ENCODE results near the gene OLFML2B. TPM values are rescaled to one million over a fixed set of nuclear protein-coding genes. Genes with fewer than 3 reads are reported as not detected.
A peak's percentile ranks its signal among the peaks of the same experiment; 100 is the strongest.

Gene OLFML2B
- total RNA-seq, 1 experiment from 2014 or later: 0.20 TPM

DNA sequence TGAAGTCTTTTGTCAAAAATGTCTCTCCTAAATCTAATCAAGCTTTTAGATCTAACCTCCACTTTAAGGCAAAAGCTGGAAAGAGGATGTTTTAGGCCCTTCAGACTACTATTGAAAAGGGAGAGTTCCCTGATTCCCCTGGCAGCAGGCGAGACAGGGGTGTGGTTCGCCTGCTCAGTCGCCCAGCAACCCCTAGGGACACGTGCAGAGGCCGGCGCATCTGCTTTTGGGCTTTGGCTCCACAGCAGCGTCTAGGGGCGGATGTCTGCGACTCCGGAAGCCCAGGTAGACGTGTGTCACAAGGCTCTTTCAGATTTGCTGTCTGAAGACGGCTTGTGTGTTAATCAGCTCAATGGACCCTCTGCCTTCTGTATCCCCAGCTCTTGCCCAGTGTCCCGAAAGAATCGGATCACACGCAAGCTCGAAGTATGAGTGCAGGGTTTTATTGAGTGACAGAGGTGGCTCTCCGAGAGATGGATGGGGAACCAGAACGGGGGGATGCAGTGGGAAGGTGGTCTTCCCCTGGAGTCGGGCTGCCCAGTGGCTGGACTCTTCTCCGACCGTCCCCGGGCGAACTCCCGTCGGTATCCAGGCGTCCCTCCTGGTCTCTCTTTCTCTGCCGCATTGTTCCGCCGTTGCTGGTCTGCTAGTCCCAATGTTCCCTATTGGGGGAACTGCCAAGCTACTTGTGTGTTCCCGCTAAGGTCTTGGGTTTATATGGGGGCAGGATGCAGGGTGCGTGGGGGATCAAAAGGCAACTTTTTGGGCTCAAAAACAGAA, 45.5 kb downstream of the OLFML2B start:
- DNase-seq: no peak
- Histone ChIP-seq H3K9me3 (no peaks in the 10 kb centered on the region), H3K4me3 (no peak overlapping the region), H3K36me3 (no peaks in the 10 kb centered on the region), H3K27me3 (no peaks in the 10 kb centered on the region)

DNA sequence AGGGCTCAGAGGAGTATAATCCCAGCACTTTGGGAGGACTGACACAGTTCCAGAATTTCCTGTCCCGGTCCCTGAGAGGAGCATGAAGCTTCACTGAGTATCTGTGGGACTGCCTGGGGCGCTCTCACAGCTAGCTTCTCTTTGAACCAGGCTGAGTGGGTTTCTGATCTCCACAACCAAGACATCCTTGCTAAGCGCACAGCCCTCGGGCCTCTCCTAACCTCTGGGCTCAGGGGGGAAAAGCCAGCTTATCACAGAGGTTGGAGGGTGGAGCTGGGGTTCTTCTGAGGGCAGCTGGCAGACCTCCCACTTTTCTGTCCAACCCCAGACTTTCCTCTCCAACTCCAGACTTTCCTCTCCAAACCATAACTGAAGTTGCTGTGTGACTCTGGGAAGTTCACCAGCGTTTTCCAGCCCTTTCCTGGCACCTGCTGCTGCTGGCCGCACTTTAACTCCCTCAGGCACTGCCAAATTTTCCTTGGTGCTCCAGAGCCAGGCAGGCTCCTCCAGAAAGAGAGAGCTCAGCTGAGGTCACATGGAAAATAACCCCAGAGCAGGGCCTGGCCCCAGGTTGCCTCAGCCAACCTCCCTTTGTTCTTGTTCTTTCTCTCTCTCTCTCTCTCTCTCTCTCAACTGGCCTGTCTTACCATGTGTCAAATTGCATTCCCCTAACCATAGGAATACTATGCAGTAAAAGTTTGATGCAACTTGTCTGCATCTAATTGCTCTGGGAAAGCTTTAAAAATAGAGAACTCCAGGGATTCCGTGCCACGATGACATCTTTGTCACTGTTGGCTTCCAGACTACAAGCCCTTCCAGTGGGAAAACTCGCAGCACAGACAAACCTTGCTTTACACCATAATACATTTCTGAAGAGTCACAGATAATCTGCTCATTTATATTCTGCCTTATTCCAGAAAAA, 49.5 kb downstream of the OLFML2B start:
- Histone ChIP-seq H3K9me3 (no peaks in the 10 kb centered on the region), H3K36me3 (no peaks in the 10 kb centered on the region)
- peak; percentile 85 for DNase-seq

DNA sequence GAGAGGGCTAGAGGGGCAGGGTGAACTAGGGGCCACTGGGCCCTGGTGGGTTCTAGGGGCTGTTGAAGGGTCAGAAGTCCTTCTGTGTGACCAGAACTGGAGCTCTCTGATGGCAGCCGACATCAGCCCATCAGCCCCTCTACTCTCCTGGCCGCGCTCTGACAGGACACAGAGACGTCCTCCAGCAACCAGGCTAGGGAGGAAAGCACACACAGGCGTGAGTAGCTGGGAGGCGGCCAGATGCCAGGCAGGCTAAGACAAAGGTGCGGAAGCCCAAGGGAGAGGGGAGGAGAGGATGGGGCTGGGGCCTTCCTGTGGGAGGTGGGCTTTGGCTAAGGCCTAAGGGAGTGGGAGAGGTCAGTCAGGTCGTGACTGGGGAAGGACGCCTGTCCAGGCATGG, 50.8 kb downstream of the OLFML2B start:
- no peak for DNase-seq
- Histone ChIP-seq H3K36me3 (no peaks in the 10 kb centered on the region), H3K9me3 (no peaks in the 10 kb centered on the region), H3K4me3 (no peak overlapping the region), H3K27me3 (no peaks in the 10 kb centered on the region)

More for the DNA sequence above, 49.5 kb downstream of the OLFML2B start:
- H3K4me3 ChIP-seq: no peak overlapping the region
- no peaks in the 10 kb centered on the region for H3K27me3 ChIP-seq

DNA sequence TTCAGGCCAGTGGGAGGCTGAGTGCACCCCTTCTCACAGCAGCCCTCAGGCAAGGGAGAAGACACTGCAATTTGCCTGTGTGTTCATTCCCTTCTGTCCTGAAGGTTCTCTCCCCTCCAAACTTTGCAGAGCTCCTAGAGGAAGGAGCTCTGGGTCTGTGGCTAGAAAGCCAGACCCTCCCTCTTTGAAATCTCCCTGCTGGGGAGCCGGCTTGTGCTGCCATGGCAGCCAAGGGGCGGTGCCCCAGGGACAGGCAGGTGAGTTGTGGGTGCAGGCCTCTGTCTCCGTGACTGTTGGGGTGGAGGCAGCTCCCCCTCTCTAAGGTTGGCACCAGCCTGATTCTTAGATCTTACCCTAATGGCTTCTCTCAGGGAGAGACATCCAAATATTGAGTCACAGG, 53.0 kb downstream of the OLFML2B start:
- H3K27me3 ChIP-seq: no peaks in the 10 kb centered on the region
- H3K4me3 ChIP-seq: no peak overlapping the region
- H3K36me3 ChIP-seq: no peaks in the 10 kb centered on the region
- no peak for DNase-seq
- H3K9me3 ChIP-seq: no peaks in the 10 kb centered on the region

DNA sequence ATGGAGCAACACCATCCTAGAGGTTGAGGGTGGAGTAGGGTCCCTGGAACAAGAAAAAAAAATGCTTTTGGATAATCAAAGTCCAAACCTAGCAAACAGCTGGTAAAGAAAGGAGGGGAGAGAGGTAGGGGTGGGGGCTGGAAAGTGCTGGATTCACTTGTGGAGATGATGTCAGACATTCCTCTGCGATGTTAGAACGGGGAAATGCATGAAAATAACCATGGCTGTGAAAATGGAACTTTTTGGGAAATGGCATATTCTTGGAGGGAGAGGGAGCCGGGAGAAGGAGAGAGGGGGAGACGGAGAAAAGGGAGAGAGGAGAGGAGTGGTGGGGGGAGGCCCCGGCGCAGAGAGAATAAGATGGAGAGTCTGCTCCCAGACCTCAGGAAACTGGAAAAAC, 53.6 kb downstream of the OLFML2B start:
- H3K27me3 ChIP-seq: no peaks in the 10 kb centered on the region
- H3K9me3 ChIP-seq: no peaks in the 10 kb centered on the region
- no peaks in the 10 kb centered on the region for H3K36me3 ChIP-seq
- no peak for DNase-seq
- H3K4me3 ChIP-seq: no peak overlapping the region

DNA sequence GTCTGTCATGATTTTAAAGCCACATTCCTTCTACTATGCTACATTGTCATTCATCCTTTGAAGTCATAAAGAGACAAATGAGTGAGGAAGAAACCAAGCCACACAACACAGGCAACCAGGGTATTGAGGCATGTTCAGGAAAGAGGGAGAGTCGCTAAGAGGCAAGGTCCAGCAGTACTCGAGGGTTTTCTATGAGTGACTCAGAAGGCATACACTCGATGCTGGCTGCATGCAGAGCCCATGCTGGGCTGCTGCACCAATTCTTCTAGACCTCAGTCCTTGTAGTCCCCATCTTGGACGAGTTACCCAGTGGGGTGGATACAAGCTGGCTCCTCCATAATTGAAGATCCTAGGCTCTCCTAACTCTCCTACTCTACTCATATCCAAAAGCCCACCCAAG, 57.6 kb downstream of the OLFML2B start:
- DNase-seq: peak; percentile 46
- no peaks in the 10 kb centered on the region for H3K9me3 ChIP-seq
- H3K27me3 ChIP-seq: no peaks in the 10 kb centered on the region

DNA sequence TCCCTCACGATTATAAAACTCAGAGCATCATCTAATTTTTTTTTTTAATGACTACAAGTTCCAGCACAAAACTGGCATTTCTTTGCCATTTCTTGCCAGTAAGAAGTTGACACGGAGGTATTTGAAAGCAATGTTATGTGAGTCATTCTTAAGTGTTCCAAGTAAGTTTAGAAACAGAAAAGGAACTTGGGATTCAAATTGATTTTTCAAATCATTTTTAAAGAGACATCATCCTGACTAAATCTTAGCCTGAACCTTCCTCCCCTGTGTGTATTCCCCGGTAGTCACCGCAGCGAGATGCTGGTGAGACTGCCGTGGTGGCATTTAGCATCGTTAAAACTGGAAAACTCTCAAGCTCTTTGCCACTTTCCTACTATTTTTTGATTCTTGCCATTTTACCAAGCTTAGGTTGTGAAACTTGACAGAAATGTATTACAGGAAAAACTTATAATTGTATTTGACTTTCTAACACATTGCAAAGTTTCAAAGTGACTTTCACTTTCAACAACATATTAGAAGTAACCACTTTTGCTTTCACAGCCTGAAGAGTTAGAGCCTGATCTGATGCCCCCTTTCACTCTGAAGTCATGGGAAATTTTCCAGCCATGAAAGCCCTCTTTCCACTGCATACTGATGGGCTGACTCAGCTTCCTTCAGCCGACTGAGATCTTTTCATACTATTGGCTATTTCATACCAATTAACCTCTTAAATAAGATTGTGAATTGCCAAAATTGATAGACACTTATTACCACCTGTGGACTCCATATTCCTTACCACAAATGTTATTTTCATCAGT, 61.4 kb downstream of the OLFML2B start:
- H3K36me3 ChIP-seq: peaks cover 5% of the 10 kb centered on the region; the same call in 1 of the 2 replicates
- DNase-seq: peak; percentile 60

More for the DNA sequence above, 57.6 kb downstream of the OLFML2B start:
- Histone ChIP-seq H3K4me3 (no peak overlapping the region), H3K36me3 (no peaks in the 10 kb centered on the region)

DNA sequence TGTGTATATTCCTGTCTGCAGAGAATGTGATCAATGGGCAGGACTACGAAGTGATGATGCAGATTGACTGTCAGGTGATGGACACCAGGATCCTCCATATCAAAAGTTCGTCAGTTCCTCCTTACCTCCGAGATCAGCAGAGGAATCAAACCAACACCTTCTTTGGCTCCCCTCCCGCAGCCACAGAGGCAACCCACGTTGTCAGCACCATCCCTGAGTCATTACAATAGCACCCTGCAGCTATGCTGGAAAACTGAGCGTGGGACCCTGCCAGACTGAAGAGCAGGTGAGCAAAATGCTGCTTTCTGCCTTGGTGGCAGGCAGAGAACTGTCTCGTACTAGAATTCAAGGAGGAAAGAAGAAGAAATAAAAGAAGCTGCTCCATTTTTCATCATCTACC, 65.2 kb downstream of the OLFML2B start:
- Histone ChIP-seq H3K27me3 (no peaks in the 10 kb centered on the region), H3K36me3 (peaks cover 5% of the 10 kb centered on the region; the same call in 1 of the 2 replicates), H3K9me3 (no peaks in the 10 kb centered on the region), H3K4me3 (no peak overlapping the region)
- DNase-seq: no peak

More for the DNA sequence above, 61.4 kb downstream of the OLFML2B start:
- Histone ChIP-seq H3K27me3 (no peaks in the 10 kb centered on the region), H3K4me3 (peak overlapping the region; percentile 50), H3K9me3 (no peaks in the 10 kb centered on the region)

DNA sequence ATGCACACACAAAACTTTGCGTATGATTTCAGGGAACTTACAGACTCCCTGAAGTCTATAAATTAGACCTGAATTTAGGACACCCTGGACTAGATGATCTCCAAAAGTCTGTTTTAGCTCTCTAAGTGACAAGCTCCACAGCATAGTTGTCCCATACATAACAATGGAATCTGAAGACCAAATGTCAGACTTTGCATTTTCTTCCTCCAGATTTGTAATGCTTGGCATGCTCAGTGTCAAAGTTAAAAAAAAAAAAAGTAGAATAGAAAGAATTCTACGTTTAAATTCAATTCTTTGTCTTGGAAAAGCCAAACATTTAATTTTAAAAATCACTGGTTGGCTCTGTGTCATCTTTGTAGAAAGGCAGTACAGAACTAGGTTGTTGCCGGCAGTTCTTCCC, 66.7 kb downstream of the OLFML2B start:
- peaks cover 5% of the 10 kb centered on the region; the same call in 1 of the 2 replicates for H3K36me3 ChIP-seq
- no peaks in the 10 kb centered on the region for H3K9me3 ChIP-seq
- DNase-seq: no peak
- H3K4me3 ChIP-seq: no peak overlapping the region
- H3K27me3 ChIP-seq: no peaks in the 10 kb centered on the region

DNA sequence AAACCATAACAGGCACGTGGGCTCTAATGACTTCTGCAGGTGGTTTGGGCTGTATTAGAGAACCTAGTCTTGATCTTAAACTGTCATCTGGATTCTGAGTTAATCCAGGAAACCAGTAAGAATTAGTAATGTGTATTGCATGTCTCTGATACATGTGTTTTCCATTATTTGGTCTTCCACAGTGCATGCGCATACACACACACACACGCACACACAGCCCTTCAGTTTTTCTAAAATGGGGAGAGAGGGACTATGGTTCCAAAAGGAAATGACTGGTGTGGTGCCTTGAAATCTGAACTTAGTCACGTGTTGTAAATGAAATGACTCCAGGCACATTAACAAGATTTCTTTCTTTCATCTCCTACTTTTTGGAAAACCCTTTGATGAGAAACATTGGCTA, 67.6 kb downstream of the OLFML2B start:
- Histone ChIP-seq H3K9me3 (no peaks in the 10 kb centered on the region), H3K27me3 (no peaks in the 10 kb centered on the region), H3K4me3 (no peak overlapping the region), H3K36me3 (peaks cover 5% of the 10 kb centered on the region; the same call in 1 of the 2 replicates)
- DNase-seq: peak; percentile 32

DNA sequence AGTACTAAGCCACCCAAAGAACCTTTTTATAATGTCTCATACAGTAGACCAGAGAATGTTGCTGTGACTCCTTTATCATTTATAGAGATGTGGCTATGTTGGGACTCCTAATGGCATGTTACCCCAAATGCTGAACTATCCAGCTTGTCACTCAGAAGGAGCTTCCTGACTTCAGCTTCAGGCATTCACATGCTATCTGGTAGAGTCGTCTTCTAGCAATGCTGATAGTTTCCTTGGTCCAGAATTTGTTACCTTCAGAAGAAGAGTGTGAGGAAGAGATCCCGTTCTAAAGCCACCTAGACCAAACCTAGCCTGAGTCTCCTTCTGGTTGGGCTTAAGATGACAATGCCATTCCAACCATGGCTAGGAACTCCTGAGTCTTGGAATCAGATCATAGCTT, 68.1 kb downstream of the OLFML2B start:
- peaks cover 5% of the 10 kb centered on the region; the same call in 1 of the 2 replicates for H3K36me3 ChIP-seq
- H3K27me3 ChIP-seq: no peaks in the 10 kb centered on the region
- no peak for DNase-seq
- no peak overlapping the region for H3K4me3 ChIP-seq
- no peaks in the 10 kb centered on the region for H3K9me3 ChIP-seq

DNA sequence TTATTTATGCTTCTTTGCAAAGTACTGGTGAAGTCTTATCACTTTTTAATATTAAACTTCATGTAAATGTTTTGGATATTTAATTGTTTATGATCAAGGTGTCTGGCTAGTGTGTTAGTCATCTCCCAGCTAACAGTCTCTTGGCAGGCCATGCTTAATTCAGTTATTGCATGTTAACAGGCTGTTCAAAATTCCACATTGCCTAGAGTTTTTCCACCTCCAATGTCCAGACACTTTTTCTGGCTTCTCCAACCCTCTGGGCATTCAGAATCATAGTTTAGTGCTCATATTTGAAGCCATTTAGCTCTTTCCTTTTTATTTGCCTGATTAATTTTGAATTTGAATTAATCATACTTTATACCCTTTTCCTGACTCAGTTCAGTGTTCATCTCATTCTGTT, 69.2 kb downstream of the OLFML2B start:
- H3K9me3 ChIP-seq: no peaks in the 10 kb centered on the region
- H3K36me3 ChIP-seq: peaks cover 5% of the 10 kb centered on the region; the same call in 1 of the 2 replicates
- no peak overlapping the region for H3K4me3 ChIP-seq
- H3K27me3 ChIP-seq: no peaks in the 10 kb centered on the region
- DNase-seq: peak; percentile 39

DNA sequence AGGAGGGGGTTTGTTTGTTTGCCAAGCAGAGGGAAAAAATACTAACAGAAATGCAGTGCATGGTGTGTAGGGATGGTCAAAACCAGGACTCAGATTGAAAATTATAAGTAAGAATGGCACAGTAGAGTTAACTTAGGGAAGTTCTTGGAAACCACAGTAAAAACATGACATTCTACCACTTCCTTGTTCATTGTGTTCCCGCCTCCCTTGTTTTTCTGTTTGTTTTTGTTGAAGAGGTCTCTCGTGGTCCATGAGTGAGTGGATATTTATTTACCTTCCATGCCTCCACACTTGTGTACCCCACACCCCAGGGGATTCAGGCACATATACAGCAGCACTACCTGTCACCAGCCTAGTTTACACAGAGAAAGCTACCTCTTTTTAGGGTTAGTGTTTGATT, 69.6 kb downstream of the OLFML2B start:
- Histone ChIP-seq H3K36me3 (peaks cover 4% of the 10 kb centered on the region; the same call in 1 of the 2 replicates), H3K27me3 (no peaks in the 10 kb centered on the region), H3K9me3 (no peaks in the 10 kb centered on the region), H3K4me3 (no peak overlapping the region)
- DNase-seq: no peak

DNA sequence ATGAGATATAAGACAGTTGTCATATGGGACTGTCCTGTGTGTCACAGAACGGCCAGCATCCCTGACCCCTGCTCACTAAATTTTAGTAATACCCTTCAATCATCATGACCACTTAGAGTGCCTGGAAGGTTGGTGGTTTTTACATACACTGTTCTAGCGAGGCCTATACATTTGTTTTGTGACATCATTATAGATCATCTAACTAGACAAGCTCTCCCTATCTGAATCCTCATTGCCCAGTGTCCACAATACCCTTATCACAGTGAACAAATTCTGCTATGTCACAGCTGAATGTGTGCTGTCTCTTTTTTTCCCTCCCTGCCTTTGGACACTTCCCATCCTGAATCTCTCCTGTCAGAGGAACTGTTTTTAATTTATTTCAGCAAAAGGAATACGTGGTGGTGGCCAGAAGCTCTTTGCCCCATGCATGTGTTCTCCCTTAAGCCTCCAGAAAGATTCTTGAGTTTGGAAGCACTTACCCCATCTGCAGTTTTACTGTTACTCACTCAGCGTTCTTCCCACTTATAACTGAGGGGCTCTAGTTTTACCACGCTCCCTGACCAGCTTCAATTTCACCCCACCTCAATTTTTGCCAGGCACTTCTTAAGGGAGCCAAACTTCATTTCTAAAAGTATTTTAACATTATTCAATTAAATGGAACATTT, 70.3 kb downstream of the OLFML2B start:
- H3K36me3 ChIP-seq: no peaks in the 10 kb centered on the region
- H3K4me3 ChIP-seq: no peak overlapping the region
- no peaks in the 10 kb centered on the region for H3K27me3 ChIP-seq
- H3K9me3 ChIP-seq: no peaks in the 10 kb centered on the region
- DNase-seq: no peak

DNA sequence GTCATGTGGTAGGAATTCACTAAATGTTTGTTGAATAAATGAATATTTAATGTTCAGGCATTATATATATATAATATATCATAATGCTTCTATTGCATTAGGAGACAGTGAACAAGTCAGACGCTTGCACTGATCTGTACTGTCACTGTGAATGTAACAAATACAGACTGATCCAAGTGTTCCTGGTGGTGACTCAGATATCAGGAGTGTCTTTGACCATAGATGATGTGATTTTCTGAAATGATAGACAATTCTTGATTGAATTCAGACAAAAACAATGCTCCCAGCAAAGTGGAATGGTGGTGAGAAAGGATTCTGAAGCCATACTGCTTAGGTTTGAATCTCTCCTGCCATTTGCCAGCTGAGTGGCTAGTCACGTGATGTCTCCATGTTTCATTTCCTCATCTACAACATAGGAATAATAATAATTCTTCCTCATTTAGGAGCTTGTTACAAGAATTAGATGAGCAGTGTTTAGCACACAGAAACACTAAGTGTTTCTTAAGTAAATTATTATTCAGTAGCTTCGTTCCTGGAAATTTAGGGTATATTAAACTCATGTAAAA, 71.0 kb downstream of the OLFML2B start:
- Histone ChIP-seq H3K9me3 (no peaks in the 10 kb centered on the region), H3K36me3 (no peaks in the 10 kb centered on the region), H3K27me3 (no peaks in the 10 kb centered on the region), H3K4me3 (no peak overlapping the region)
- no peak for DNase-seq

DNA sequence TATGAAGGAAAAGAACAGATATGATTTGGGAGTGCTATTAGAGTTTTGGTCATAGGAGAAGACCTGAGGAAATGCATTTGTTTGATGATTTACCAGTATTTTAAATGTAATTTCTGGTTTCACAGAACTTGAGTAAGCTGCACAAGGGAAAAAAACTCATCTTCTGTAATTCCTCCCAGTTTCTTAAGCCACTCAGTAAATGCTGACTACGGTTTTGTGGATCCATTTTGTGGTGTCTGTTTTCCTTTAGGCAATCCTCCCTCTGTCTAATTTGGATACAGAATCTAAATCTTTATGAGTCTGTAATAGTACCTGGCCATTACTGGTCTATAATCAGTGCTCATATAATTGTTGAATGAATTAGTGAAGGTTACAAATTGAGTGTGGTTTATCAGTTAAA, 72.0 kb downstream of the OLFML2B start:
- Histone ChIP-seq H3K4me3 (no peak overlapping the region), H3K36me3 (no peaks in the 10 kb centered on the region), H3K27me3 (no peaks in the 10 kb centered on the region), H3K9me3 (no peaks in the 10 kb centered on the region; the same call in 1 of the 2 replicates)
- DNase-seq: no peak
